ENCODE measurements around the gene COL5A2.

DNA sequence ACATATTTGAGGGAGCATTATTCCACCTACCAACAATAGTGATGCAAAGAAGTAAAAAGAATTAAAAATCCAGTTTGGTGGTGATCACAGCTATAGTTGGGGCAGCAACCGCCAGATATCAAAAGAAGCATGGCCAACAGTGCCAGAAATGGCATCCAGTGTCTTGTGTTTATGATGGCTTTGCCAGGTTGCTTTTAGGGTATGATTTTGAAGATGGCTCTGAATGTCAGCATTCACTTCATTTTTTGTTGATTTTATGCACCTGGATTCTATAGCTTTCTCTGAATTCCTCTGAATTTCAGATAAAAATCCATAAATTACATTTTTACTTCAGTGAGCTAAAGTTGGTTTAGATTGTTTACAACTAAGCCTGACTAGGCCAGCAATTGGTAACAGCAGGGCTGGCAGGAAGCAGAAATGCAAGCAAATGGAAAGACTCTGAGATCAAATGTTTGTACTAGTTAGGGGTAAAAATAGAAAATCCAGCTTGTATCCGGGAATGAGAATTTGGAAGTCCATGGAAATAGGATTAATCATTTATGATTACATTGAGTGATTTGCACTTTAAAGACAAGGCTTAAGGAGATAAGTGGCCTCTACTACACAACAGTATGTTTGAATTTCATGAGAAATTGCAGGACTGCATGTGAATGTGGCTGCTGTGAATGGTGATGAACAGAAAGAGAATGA, 165.0 kb downstream of the COL5A2 start:
- TF ChIP-seq LEF1 (IDR thresholded peaks at IDR 0.05; ENCODE audit: borderline replicate concordance) = no peak
- no peak for TF ChIP-seq TARDBP (IDR thresholded peaks at IDR 0.05)
- no peak for TF ChIP-seq HDGF (IDR thresholded peaks at IDR 0.05; ENCODE audit: borderline replicate concordance)
- no peak for TF ChIP-seq NFRKB (IDR thresholded peaks at IDR 0.05)
- no peak for TF ChIP-seq PKNOX1 (IDR thresholded peaks at IDR 0.05)
- TF ChIP-seq FOXM1 (IDR thresholded peaks at IDR 0.05; ENCODE audit: borderline replicate concordance) = no peak
- TF ChIP-seq FOXK2 (IDR thresholded peaks at IDR 0.05) = no peak
- TF ChIP-seq ARNT (IDR thresholded peaks at IDR 0.05) = no peak
- TF ChIP-seq ELF4 (IDR thresholded peaks at IDR 0.05) = no peak
- TF ChIP-seq SUZ12 (IDR thresholded peaks at IDR 0.05) = no peak
- TF ChIP-seq FOXA1 (IDR thresholded peaks at IDR 0.05) = no peak
- TF ChIP-seq ZNF384 (IDR thresholded peaks at IDR 0.05) = no peak
- no peak for TF ChIP-seq BHLHE40 (IDR thresholded peaks at IDR 0.05; ENCODE audit: borderline replicate concordance)
- TF ChIP-seq L3MBTL2 (conservative IDR thresholded peaks at IDR 0.05) = no peak
